SU-DHL-6 (cell line): ENCODE data around the gene TSSC4.

Source experiments
- CTCF ChIP-seq: fragments of 200-600 bp; sonication (generic); IDR thresholded peaks from one replicate; pipeline ENCODE4 v1.5.1; 2017; ENCODE audit warnings: antibody characterized with exemption, mild to moderate bottlenecking, low read length, moderate library complexity; ENCODE audit not compliant: insufficient read depth, poor library complexity, severe bottlenecking
- EZH2phosphoT487 ChIP-seq: fragments of 200-600 bp; sonication (generic), shearing (Covaris generic); conservative IDR thresholded peaks from 2 replicates; pipeline ENCODE4 v1.6.1; 2018; ENCODE audit warnings: mild to moderate bottlenecking, antibody characterized with exemption, low read length, moderate library complexity, mixed read lengths

- no peak for TF ChIP-seq CTCF
- TF ChIP-seq EZH2phosphoT487: no peak
These were observed 16.2 kb downstream of the TSSC4 start for GRCh38 chr11:2416765-2417164.
